GM12872 (cell line): ENCODE data around the gene GRID1.

Experiments used
- CTCF ChIP-seq: IDR thresholded peaks from 3 replicates; pipeline ENCODE4 v1.5.1; 2011; ENCODE audit warnings: low read depth, mild to moderate bottlenecking, low read length, moderate library complexity; ENCODE audit not compliant: insufficient read depth

The GRID1 gene

GRCh38 chr10:86366033-86366901, at the start of gene GRID1:
Gene GRID1, minus strand, starts transcription at chr10:86366795.
- no peak for TF ChIP-seq CTCF

GRCh38 chr10:86415583-86415982, 49.0 kb upstream of the GRID1 start:
- no peak for TF ChIP-seq CTCF

- TF ChIP-seq CTCF, result no peak
Observed at GRCh38 chr10:86415116-86415515, 48.5 kb upstream of the GRID1 start.

- no peak for TF ChIP-seq CTCF
Observed at GRCh38 chr10:86413046-86413728, 46.6 kb upstream of the GRID1 start.

- TF ChIP-seq CTCF, result no peak
Observed at GRCh38 chr10:86411852-86412560, 45.4 kb upstream of the GRID1 start.

- no peak for TF ChIP-seq CTCF
Observed at GRCh38 chr10:86411281-86411841, 44.8 kb upstream of the GRID1 start.
